ENCODE measurements around the gene ACSS1. TPM values are rescaled to one million over a fixed set of nuclear protein-coding genes. Genes with fewer than 3 reads are reported as not detected.

Gene ACSS1
- total and polyA plus RNA-seq, 8 donors = 7.0 to 135 (median 35.8) TPM

GRCh38 chr20:25065625-25066338 is 7.8 kb upstream of the ACSS1 start:
- H3K9me3 ChIP-seq = no peaks in the 10 kb centered on the region
- peaks cover 0 to 12% (median 0%) of the 10 kb centered on the region in 3 donors for H3K27me3 ChIP-seq
- peak; percentile 73 to 86 for DNase-seq
- peaks cover 5 to 24% (median 18%) of the 10 kb centered on the region in 4 donors for H3K4me1 ChIP-seq
- intact Hi-C loops (cut with DNase I; ENCODE audit: low total_unique reads) = loop anchor here (2.0 kb wide), 1 partner anchor 71 kb away; no protein-coding TSS in a partner anchor
- TF ChIP-seq EP300 (IDR thresholded peaks at IDR 0.05) = no peak
- TF ChIP-seq POLR2A (IDR thresholded peaks at IDR 0.05) = no peak
- TF ChIP-seq POLR2AphosphoS5 (IDR thresholded peaks at IDR 0.05) = peak in 1 of 3 donors; percentile 24
- TF ChIP-seq CTCF (IDR thresholded peaks at IDR 0.05) = peak in 5 of 7 experiments; percentile 55 to 91 (median 78)
- WGBS, 5 donors = 20 to 28% (median 26%) methylated on average over 9 of the region's 9 CpGs
- no peak overlapping the region for H3K4me3 ChIP-seq
- no peak overlapping the region for H3K27ac ChIP-seq
- no peaks in the 10 kb centered on the region for H3K36me3 ChIP-seq

DNA sequence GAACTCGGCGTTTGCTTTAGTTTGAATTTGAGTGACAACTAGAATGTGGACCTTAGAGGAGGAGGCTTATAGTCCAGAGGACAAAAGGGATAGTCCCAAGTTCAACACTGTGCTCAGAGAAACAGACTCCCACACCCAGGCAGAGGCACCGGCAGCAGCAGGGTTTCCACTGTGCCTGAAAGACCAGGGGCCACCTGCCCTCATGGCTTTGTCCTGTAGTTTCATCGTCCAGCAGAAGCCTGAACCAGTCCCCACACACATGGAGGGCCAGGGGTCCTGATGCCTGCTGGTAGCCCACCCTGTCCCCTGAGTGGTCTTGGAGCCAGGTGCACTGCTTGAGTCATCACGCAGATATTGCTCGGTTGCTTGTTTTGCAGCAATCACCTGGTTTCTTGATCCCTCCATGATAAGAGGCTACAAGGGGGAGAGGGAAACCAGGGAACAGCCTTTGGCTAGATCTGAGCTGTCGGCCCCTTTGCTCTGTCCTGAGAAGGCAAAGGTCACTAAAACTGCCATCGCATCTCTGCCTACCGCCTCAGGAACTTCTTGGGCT is 7.2 kb upstream of the ACSS1 start:
- peak in 1 of 2 donors; percentile 11 for DNase-seq
- Histone ChIP-seq H3K36me3 (no peaks in the 10 kb centered on the region), H3K4me3 (no peak overlapping the region), H3K27me3 (peaks cover 0 to 6% (median 0%) of the 10 kb centered on the region in 3 donors), H3K9me3 (no peaks in the 10 kb centered on the region), H3K27ac (no peak overlapping the region), H3K4me1 (peaks cover 5 to 31% (median 21%) of the 10 kb centered on the region in 4 donors)
- intact Hi-C loops (cut with DNase I; ENCODE audit: low total_unique reads) = loop anchor here (2.0 kb wide), 1 partner anchor 70 kb away; no protein-coding TSS in a partner anchor
- TF ChIP-seq POLR2AphosphoS5 (IDR thresholded peaks at IDR 0.05) (no peak), EP300 (IDR thresholded peaks at IDR 0.05) (no peak), POLR2A (IDR thresholded peaks at IDR 0.05) (no peak), CTCF (IDR thresholded peaks at IDR 0.05) (no peak)
- 34 to 57% (median 46%) methylated on average over 8 to 9 of the region's 9 CpGs for WGBS, 5 donors

DNA sequence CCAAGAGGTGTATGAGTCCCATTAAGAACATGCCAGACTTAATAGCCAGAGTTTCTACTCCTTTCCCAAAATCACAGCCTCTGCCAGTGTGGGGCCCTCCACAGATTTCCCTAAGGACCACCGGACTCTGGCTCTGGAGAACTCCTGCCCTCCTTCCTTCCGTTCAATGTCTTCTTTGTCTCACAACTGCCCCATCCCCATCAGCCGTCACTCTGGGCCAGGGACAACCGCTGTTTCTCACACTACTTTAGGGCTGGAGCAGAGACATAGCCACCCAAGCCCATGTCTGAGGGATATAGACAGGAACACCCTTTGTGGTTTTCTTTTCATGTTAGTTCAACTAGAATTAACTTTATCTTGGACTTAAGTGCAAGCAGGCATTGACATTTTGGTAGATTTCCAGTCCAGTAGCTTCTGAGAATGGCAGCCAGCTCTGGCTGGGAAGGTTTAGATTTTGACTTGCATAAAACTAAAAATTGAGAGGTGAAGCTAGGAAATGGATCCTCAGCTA is 6.7 kb upstream of the ACSS1 start:
- 91 to 94% (median 92%) methylated on average over 4 of the region's 4 CpGs for WGBS, 5 donors
- Histone ChIP-seq H3K4me3 (no peak overlapping the region), H3K4me1 (peaks cover 8 to 36% (median 24%) of the 10 kb centered on the region in 4 donors), H3K27ac (no peak overlapping the region), H3K27me3 (peaks cover 0 to 5% (median 0%) of the 10 kb centered on the region in 3 donors), H3K9me3 (no peaks in the 10 kb centered on the region), H3K36me3 (no peaks in the 10 kb centered on the region)
- intact Hi-C loops (cut with DNase I; ENCODE audit: low total_unique reads) = loop anchor here (2.0 kb wide), 1 partner anchor 70 kb away; no protein-coding TSS in a partner anchor
- no peak for TF ChIP-seq POLR2A (IDR thresholded peaks at IDR 0.05)
- no peak for TF ChIP-seq CTCF (IDR thresholded peaks at IDR 0.05)
- TF ChIP-seq POLR2AphosphoS5 (IDR thresholded peaks at IDR 0.05) = no peak
- no peak for TF ChIP-seq EP300 (IDR thresholded peaks at IDR 0.05)
- peak in 1 of 2 donors; percentile 15 for DNase-seq

DNA sequence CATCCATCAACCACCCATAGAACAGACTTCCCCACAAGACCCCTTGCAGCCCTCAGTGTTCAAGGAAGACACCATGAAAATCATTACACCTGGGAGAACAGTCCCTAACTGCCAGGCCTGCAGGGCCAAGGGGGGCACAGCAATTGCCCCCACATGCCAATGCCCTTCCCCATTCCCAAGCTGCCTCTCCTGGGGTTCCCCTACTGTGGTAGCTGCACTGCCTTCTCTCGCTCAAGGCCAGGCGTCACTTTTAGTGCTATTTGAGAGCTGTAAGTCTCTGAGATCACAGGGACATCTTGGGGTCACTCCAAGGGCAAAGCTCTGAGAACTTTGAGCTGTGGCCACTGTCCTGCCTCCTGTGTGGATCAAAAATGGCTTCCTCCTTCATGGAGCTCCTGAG is 6.0 kb upstream of the ACSS1 start:
- Histone ChIP-seq H3K27ac (no peak overlapping the region), H3K27me3 (peaks cover 0 to 5% (median 0%) of the 10 kb centered on the region in 3 donors), H3K9me3 (no peaks in the 10 kb centered on the region), H3K4me1 (peaks cover 14 to 42% (median 30%) of the 10 kb centered on the region in 4 donors), H3K4me3 (no peak overlapping the region), H3K36me3 (no peaks in the 10 kb centered on the region)
- intact Hi-C loops (cut with DNase I; ENCODE audit: low total_unique reads) = loop anchor here (2.0 kb wide), 1 partner anchor 69 kb away; no protein-coding TSS in a partner anchor
- 88 to 96% (median 92%) methylated on average over 2 of the region's 2 CpGs for WGBS, 5 donors
- TF ChIP-seq CTCF (IDR thresholded peaks at IDR 0.05) (no peak), POLR2A (IDR thresholded peaks at IDR 0.05) (no peak), POLR2AphosphoS5 (IDR thresholded peaks at IDR 0.05) (no peak), EP300 (IDR thresholded peaks at IDR 0.05) (no peak)
- peak in 1 of 2 donors; percentile 24 for DNase-seq

All from stomach (tissue), 9 donors.